Dedifferentiated amniotic fluid mesenchymal stem cell (primary cell): Measurements from ENCODE around the gene PPM1M.
"Not testable (repeated sequence)": the region's sequence is repeated elsewhere in the genome, so short reads cannot be mapped to it uniquely, and the experiment has no call there.

Experiments used
- DNase-seq: peaks from one replicate; pipeline ENCODE4 v3.0.0-alpha.2; 2016; ENCODE audit errors: extremely low spot score

The PPM1M gene

DNA sequence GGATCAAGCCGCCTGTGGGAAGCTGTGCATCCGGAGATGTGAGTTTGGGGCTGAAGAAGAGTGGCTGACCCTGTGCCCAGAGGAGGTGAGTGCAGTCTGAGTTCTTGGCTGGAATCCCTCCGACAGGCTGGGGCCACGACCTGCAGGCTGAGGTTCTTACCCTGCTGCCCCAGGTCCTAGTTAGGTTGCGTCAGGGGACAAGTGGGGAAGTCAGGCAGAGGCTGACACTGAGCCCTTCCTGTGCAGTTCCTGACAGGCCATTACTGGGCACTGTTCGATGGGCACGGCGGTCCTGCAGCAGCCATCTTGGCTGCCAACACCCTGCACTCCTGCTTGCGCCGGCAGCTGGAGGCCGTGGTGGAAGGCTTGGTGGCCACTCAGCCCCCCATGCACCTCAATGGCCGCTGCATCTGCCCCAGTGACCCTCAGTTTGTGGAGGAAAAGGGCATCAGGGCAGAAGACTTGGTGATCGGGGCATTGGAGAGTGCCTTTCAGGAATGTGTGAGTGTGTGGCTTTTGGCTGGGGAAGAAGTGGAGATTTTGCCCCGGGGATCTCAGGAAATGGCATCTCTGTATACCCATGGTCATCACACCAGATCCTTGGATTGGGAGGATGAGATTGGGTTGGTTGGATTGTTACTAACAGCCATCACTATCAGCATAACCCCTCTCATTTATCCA is 1.3 kb downstream of the PPM1M start:
- no peak for DNase-seq

DNA sequence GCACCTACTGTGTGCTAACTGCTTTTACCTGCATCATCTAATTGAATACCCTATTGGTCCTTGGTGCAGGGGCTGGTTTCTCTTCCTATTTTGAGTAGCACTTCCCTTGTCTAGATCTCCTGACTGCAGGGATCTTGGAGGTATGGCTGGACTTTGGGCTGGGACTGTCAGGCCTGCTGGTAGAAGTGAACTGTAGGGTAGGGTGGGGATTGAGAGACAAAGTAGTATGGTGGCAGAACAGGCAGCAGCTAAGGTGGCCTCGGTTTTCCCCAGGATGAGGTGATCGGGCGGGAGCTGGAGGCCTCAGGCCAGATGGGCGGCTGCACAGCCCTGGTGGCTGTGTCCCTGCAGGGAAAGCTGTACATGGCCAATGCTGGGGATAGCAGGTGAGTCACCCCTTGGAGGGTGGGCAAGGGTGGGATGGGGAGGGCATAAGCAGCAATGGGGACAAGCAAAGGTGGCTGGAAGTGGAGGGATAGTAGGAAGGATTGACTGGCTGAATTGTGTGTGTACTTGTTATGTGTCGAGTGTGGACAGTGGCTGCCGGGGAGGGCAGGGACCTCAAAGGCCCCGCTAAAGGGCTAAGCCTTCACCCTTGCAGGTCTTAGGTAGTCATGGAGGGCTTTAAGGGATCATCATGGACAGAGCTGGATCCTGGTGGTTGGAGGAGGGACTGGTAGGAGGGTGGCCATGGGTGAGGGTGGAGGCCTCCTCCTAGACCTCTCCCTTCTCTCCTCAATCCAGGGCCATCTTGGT is 2.0 kb downstream of the PPM1M start:
- no peak for DNase-seq

DNA sequence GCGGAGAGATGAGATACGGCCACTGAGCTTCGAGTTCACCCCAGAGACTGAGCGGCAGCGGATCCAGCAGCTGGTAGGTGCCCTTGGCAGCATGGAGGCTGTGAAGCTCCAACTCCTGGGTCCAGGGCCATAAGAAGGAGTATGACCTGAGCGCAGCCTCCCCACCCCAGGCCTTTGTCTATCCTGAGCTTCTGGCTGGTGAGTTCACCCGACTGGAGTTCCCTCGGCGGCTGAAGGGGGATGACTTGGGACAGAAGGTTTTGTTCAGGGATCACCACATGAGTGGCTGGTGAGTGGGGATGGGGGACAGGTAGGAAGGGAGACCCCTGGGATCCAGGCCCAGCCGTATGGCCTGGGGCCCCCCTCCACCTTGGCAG is 2.6 kb downstream of the PPM1M start:
- DNase-seq, result no peak

DNA sequence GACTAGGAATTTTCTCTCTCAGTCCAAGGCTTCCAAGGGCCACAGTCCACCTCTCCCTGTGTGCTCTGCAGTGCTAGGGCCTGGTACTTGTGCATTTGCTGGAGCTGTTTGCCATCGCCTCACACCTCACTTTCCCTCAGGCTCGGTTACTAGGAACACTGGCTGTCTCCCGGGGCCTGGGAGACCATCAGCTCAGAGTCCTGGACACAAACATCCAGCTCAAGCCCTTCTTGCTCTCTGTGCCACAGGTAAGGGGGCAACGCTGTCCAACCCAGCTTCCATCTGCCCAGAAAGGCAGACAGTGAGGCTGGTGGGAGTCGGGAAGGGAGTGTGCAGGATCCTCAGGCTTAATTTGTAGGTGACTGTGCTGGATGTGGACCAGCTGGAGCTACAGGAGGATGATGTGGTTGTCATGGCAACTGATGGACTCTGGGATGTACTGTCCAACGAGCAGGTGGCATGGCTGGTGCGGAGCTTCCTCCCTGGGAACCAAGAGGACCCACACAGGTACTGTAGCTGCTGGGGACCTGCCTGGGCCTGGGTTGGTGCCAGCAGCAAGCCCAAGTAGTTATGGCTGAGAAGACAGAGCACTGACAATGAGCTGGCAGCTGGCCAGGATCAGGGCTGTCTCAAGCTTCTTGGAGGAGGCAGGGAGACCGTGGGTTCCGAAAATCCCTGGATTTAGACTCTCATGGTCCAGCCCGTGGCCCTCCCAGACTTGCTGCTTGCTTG is 3.4 kb downstream of the PPM1M start:
- DNase-seq, result no peak

DNA sequence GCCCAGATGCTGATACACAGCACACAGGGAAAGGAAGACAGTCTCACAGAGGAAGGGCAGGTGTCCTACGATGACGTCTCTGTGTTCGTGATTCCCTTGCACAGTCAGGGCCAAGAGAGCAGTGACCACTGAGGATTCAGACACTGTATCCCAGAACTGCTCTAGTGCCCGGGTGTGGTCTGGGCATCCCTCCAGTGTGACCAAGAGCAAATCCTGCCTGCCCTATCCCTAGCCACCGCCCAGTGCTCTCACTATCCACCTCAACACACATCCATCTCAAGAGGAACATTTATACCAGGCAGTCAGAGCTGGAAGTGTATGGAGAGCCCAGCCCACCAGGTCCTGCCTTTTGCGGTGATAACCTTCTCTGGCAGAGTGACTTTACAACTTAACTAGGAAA is 4.1 kb downstream of the PPM1M start:
- no peak for DNase-seq

DNA sequence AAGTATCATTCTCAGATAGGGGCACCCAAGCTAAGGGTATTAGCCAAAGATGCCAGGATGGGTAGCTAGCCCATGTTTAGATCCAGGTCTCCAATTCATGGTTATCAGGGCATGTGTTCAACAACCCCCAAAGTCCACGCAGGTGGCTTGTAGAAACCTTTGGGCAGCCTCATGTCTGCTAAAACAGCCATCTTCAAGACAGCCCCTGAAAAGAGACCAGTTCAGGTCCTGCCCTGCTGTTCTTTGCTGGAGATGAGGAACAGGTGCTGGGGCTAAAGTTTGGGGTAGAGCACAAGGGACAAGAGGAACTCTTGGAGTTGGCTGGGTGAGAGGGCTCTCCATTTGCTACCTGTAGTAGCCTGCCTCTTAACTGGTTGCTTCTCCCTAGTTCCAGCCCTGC is 4.6 kb downstream of the PPM1M start:
- DNase-seq, result no peak

DNA sequence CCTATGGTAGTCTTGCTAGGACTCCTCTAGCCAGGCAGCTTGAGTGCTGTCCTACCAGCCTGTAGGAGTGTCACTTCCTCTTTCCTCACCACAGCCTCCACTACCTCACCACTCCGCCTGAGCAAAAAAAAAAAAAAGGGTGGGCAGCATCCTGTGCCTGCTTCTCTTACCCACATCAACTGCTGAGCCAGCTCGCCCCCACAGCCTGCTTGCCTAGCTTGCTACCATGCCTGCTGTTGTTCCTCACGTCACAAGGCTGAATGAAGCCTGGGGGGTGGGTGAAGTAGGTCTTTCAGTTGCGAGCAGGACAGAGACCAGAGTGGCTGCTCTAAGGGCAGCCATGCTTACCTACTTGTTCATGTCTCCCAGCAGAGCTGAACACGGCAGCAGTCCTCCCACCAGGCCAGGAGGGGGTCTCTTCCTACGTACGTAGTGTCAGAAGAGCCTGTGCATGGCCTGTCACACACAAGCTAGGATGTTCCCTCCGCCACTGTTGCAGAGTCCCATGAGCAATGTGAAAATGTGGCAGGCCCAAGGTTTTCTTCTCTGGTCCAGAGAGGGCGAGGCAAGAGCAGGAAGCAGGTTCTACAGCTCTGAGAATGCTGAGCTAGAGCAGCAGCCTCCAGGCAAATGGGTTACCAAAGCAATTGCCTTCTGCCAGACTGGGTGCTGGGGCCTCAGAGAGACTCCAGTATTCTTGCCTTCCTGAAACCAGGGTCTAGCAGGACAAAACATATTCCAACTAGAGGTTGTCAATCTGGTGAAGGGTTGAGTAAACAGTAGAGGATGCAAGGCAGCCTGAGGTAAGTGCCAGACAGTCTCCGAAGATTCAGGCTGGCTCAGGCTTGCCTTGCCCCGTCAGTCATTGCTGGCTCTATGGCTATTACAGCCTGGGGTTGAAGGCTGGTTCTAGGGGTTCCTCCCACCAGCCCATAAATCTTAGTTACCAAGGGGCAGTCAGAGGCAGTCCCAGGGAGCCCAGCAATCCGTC is 8.1 kb downstream of the PPM1M start:
- DNase-seq, result no peak

DNA sequence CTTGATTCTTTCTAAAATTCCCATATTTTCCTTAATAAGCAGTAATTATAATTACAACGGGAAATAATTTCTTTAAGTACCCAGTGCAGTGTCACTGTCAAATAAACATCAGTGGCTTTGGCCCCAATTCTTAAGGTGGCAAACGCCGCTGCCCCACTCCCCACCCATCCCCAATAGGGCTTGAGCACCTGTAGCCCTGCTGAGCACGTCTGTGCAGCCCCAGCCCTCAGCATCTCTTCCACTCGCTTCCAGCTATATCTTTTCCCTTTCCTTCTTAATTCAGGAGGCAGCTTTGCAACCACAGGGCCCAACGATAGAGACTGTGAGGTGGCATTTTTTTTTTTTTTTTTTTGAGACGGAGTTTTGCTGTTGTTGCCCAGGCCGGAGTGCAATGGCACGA is 9.0 kb downstream of the PPM1M start:
- no peak for DNase-seq

DNA sequence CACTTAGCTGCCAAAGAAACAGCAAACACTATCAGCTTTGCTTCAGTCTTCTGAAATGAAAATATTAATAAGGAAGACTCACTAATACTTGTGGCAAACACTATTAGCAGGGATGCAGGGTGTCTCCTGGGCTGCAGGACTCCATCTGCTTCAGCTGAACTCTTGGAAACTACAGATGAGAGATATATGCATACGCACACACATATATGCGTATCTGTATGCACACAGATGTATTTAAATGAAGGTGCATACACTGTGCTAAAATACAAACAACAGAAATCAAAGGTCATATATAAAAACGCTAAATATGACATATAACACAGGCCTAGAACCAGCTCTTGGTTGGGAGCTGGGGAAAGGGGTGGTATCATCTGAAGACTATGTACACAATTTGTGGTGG is 10.6 kb downstream of the PPM1M start:
- DNase-seq, result no peak

DNA sequence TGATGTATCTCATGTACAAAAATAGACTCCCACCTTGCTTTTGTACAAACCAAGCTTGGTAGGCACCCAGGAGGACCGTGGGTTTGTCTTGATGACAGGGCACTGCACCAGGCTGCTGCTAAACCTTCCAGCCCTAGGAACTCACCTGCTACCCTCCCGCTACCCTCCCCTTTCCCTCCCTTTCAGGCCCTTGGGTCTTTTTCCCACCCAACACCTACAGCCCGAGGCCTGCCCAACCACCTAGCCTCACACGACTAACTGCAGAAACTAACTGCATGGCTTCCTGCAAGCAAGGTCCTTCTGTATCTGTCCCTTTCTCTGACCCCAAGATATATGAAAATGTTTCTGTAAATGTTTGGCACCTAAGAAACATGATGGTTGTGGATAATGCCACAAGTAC is 11.1 kb downstream of the PPM1M start:
- DNase-seq, result no peak

DNA sequence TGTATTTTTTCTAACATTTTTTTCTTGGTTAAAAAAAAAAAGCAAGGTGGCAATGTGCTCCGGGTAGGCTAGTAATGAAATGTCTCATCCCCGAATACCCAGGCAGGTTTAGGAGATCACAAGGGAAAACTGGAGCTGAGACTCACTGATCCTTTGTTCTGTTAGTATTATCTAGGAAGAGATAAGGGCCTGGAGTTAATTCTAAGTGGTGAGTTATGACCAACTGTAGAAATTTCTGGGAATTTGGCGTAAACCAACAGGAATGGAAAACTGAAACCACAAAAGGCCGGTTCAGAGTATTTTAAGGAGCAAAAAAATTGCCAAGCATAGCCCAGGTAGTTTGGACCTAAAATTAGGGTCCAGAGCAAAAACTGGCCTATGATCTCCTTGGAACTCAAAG is 12.4 kb downstream of the PPM1M start:
- DNase-seq, result no peak

DNA sequence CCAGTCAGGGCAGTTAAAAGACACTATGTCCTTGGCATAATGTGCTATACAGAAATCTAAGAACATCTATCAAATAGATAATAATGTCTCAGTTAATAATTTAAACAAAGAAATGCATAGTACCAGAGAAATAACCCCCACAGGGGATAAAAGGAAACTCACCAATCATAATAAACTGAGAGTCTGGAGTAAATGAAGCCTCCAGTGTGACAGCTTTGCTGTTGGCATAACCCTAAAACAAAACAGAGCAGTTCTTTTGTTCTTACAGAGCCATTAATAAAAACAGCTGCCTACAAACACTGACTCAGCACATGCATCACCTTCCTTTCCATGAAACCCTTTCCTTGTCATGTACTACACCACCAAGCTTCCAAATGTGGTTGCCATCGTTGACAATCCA is 13.5 kb downstream of the PPM1M start:
- no peak for DNase-seq

DNA sequence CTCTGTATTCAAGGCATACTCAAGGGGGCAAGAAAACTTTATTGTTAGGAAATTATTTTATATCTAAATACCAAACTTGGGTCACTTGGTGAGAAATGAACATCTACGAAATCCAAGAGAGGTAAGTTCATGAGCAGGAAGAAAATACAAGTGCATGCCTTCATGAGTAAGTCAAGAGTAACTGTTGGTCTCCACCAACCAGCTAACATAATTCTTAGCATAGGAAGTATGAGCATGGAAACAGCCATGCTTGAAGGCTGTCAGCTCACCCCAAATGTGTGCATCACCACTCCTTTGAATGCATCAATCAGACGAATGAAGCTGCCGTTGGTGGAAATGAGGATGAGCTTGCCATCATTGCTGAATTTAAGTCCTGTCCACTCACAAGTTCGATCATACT is 13.9 kb downstream of the PPM1M start:
- no peak for DNase-seq

DNA sequence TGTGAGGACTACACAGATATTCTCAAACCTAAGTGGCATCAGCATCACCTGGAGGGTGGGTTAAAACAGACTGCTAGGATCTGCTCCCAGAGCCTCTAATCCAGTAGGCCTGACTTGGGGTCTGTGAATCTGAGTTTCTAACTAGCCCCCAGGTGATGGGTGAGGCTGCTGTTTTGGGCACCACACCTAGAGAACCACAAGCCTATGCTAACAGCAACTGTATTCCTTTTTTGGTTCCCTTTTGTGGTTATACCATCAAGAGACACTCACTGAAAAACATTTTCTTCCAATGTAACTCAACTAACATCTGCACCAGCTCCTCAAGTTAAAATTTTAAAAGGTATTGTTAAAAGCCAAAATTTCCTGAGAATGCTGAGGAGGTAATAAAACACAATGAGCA is 16.9 kb downstream of the PPM1M start:
- no peak for DNase-seq

DNA sequence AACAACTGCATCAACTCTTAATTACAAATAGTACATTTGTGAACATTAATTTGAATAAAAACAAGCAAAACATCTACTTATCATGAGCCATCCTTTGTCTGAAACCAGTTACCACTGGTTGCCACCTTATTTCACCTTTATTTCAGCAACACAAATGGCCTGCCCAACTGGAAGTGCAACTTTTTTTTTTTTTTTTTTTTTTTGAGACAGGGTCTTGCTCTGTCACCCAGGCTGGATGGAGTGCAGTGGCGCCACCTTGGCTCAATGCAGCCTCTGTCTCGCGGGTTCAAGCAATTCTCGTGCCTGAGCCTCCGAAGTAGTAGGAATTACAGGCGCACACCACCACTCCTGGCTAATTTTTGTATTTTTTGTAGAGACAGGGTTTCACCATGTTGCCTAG is 19.8 kb downstream of the PPM1M start:
- no peak for DNase-seq

DNA sequence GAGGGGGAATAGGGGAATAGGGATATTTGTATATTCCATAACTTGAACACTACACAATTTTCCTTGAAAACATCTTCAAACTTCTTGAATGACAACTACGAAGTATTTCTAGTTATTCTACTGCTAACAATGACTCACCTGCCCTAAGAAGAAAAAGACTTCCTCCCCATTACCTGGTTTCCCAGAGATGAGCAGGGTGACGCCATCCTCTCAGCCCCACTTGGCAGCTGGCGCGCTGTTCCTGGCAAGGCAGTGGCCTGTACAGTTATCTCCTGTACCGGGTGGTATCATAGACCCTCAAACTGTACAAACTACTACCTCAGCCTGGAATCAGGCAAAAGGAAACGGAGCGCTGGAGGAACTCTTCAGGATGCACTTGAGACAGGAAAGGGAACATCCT is 22.5 kb downstream of the PPM1M start:
- DNase-seq, result no peak

DNA sequence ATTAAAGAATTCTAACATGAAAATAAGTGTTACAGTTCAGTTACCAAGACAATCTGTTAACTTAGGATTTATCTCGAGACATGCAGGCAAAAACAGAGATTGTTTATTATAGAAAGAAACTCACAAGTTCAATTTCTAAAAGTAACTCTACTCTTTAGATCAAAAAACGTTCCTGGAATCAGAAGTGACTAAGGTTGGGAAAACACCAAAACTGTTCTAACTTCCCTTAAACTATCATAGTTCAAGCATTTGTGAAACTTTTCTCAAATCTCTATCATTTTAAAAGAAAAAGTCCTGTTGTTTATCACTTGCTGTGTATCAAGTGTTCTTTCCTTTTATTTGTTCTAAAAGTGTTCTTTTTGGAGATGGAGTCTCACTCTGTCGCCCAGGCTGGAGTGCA is 24.2 kb downstream of the PPM1M start:
- DNase-seq, result no peak

DNA sequence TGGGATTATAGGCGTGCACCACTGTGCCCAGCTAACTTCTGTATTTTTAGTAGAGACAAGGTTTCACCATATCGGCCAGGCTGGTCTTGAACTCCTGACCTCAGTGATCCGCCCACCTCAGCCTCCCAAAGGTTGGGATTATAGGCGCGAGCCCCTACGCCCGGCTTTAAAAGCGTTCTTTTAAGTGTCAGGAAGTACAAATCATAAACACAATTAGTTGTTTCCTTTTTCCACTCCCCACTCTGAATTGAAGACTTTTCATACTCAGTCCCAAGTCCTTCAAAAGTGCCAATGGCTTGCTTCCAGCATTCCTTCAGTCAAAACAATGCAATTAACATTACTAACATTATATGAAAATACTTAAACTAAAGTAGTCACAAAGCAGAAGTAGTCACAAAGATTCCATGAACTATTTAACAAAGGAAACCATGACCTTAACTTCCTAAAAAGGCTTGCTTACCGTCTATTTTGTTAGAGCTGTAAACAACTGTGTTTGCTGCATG is 24.7 kb downstream of the PPM1M start:
- DNase-seq, result no peak

DNA sequence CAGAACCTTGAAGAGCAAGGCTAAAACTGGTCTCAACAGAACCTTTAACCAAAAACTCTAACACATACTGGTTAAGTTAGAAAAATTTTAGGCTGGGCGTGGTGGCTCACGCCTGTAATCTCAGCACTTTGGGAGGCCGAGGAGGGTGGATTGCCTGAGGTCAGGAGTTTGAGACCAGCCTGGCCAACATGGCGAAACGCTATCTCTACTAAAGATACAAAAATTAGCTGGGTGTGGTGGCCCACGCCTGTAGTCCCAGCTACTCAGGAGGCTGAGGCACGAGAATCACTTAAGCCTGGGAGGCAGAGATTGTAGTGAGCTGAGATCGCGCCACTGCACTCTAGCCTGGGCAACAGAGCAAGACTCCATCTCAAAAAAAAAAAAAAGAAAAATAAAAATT is 26.6 kb downstream of the PPM1M start:
- DNase-seq, result not testable (repeated sequence)

DNA sequence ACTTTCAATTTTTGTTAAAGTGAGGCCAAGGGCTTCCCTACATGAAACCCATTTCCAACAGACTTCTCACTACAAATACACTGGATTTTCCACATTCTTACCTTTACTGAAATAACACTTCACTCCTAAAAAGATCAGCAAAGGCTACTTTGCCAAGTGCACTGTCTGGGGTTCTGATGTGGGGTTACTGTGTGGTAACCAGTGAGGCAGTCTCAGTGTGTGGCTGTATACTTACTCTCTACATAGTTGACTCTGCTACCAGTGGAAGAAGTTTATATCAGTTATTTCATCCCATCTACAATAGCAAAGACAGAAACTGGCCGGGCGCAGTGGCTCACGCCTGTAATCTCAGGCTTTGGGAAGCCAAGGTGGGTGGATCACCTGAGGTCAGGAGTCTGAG is 27.3 kb downstream of the PPM1M start:
- no peak for DNase-seq

DNA sequence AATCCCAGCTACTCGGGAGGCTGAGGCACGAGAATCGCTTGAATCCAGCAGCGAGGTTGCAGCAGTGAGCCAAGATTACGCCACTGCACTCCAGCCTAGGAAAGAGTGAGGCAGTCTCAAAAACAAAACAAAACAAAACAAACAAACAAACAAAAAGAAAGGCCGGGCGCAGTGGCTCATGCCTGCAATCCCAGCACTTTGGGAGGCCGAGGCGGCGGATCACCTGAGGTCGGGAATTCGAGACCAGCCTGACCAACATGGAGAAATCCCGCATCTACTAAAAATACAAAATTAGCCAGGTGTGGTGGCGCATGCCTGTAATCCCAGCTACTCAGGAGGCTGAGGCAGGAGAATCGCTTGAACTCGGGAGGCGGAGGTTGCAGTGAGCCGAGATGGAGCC is 29.2 kb downstream of the PPM1M start:
- DNase-seq, result not testable (repeated sequence)
